ENCODE data around the gene PGPEP1. TPM values are rescaled to one million over a fixed set of nuclear protein-coding genes. Genes with fewer than 3 reads are reported as not detected.

The PGPEP1 gene
- polyA plus RNA-seq, 1 experiment: 32.2 TPM

GRCh38 chr19:18308051-18308947 is 32.1 kb upstream of the PGPEP1 start:
- no peak for TF ChIP-seq CTCF (IDR thresholded peaks at IDR 0.05; ENCODE audit: insufficient read depth, low read depth, low read length)
- H3K4me3 ChIP-seq (ENCODE audit: low read depth, low read length): no peak overlapping the region
- H3K36me3 ChIP-seq (ENCODE audit: control insufficient read depth, insufficient read depth, low read length): peaks cover 11% of the 10 kb centered on the region
- ChIA-PET POLR2A (no interaction called here), CTCF (interaction anchor here (2.7 kb wide), 1 partner anchor 29 kb away, joined by 9 read pairs; no protein-coding TSS in a partner anchor)
- no peaks in the 10 kb centered on the region for H3K27me3 ChIP-seq (ENCODE audit: control insufficient read depth, insufficient read depth, low read length)
- no peak for DNase-seq (ENCODE audit: low read depth)

- no peak for DNase-seq (ENCODE audit: low read depth)
- no peak overlapping the region for H3K4me3 ChIP-seq (ENCODE audit: low read depth, low read length)
- peaks cover 11% of the 10 kb centered on the region for H3K36me3 ChIP-seq (ENCODE audit: control insufficient read depth, insufficient read depth, low read length)
- no peaks in the 10 kb centered on the region for H3K27me3 ChIP-seq (ENCODE audit: control insufficient read depth, insufficient read depth, low read length)
- TF ChIP-seq CTCF (IDR thresholded peaks at IDR 0.05; ENCODE audit: insufficient read depth, low read depth, low read length): no peak
- POLR2A ChIA-PET: no interaction called here
- CTCF ChIA-PET: interaction anchor here (2.2 to 2.7 kb wide), 2 partner anchors 29 to 30 kb away, joined by 8 to 9 read pairs; no protein-coding TSS in a partner anchor
Observed at GRCh38 chr19:18308948-18309325, 31.5 kb upstream of the PGPEP1 start.

- no peak for TF ChIP-seq CTCF (IDR thresholded peaks at IDR 0.05; ENCODE audit: insufficient read depth, low read depth, low read length)
- CTCF ChIA-PET: interaction anchor here (1.0 to 2.2 kb wide), 3 partner anchors 13 to 30 kb away, joined by 3 to 8 read pairs (median 4); partner anchors contain the start of gene LSM4
Observed at GRCh38 chr19:18309525-18310064, 30.8 kb upstream of the PGPEP1 start.

GRCh38 chr19:18310118-18310909 is 30.1 kb upstream of the PGPEP1 start:
- ChIA-PET POLR2A (no interaction called here), CTCF (interaction anchor here (1.0 to 2.2 kb wide), 3 partner anchors 13 to 31 kb away, joined by 3 to 8 read pairs (median 4); partner anchors contain the start of gene LSM4)
- no peak for DNase-seq (ENCODE audit: low read depth)
- H3K36me3 ChIP-seq (ENCODE audit: control insufficient read depth, insufficient read depth, low read length): peaks cover 11% of the 10 kb centered on the region
- TF ChIP-seq CTCF (IDR thresholded peaks at IDR 0.05; ENCODE audit: insufficient read depth, low read depth, low read length): no peak
- H3K4me3 ChIP-seq (ENCODE audit: low read depth, low read length): no peak overlapping the region
- H3K27me3 ChIP-seq (ENCODE audit: control insufficient read depth, insufficient read depth, low read length): no peaks in the 10 kb centered on the region

More at GRCh38 chr19:18309525-18310064, 30.8 kb upstream of the PGPEP1 start:
- Histone ChIP-seq H3K4me3 (ENCODE audit: low read depth, low read length) (no peak overlapping the region), H3K27me3 (ENCODE audit: control insufficient read depth, insufficient read depth, low read length) (no peaks in the 10 kb centered on the region), H3K36me3 (ENCODE audit: control insufficient read depth, insufficient read depth, low read length) (peaks cover 11% of the 10 kb centered on the region)
- POLR2A ChIA-PET: no interaction called here
- DNase-seq (ENCODE audit: low read depth): no peak

Measured in BJ (cell line).